ENCODE measurements around the gene IQCE.
A peak's percentile ranks its signal among the peaks of the same experiment; 100 is the strongest.

Gene IQCE

GRCh38 chr7:2546776-2547586 is 11.8 kb upstream of the IQCE start:
- H3K27me3 ChIP-seq (ENCODE audit: insufficient read depth, low read depth, severe bottlenecking) = no peaks in the 10 kb centered on the region
- H3K9me3 ChIP-seq (ENCODE audit: severe bottlenecking) = no peaks in the 10 kb centered on the region
- H3K36me3 ChIP-seq = peaks cover 75% of the 10 kb centered on the region
- no peak for TF ChIP-seq CTCF (IDR thresholded peaks at IDR 0.05; ENCODE audit: low read depth, low read length)
- no peak overlapping the region for H3K27ac ChIP-seq
- H3K4me3 ChIP-seq (ENCODE audit: low read depth, low read length) = no peak overlapping the region
- DNase-seq = no peak

GRCh38 chr7:2551418-2551817 is 7.4 kb upstream of the IQCE start:
- no peak for TF ChIP-seq CTCF (IDR thresholded peaks at IDR 0.05; ENCODE audit: low read depth, low read length)
- H3K36me3 ChIP-seq = peaks cover 45% of the 10 kb centered on the region
- no peak for DNase-seq
- no peak overlapping the region for H3K4me3 ChIP-seq (ENCODE audit: low read depth, low read length)
- no peaks in the 10 kb centered on the region for H3K9me3 ChIP-seq (ENCODE audit: severe bottlenecking)
- H3K27me3 ChIP-seq (ENCODE audit: insufficient read depth, low read depth, severe bottlenecking) = no peaks in the 10 kb centered on the region
- no peak overlapping the region for H3K27ac ChIP-seq

- Histone ChIP-seq H3K9me3 (ENCODE audit: severe bottlenecking) (no peaks in the 10 kb centered on the region), H3K36me3 (peaks cover 30% of the 10 kb centered on the region), H3K27me3 (ENCODE audit: insufficient read depth, low read depth, severe bottlenecking) (no peaks in the 10 kb centered on the region), H3K27ac (peak overlapping the region; percentile 100), H3K4me3 (ENCODE audit: low read depth, low read length) (peak overlapping the region; percentile 24; the same call in 1 of the 2 replicates)
- no peak for TF ChIP-seq CTCF (IDR thresholded peaks at IDR 0.05; ENCODE audit: low read depth, low read length)
- no peak for DNase-seq
Observed at GRCh38 chr7:2553108-2553507, 5.7 kb upstream of the IQCE start.

- H3K4me3 ChIP-seq (ENCODE audit: low read depth, low read length) = peak overlapping the region; percentile 55
- H3K27me3 ChIP-seq (ENCODE audit: insufficient read depth, low read depth, severe bottlenecking) = no peaks in the 10 kb centered on the region
- H3K27ac ChIP-seq = peak overlapping the region; percentile 100
- no peaks in the 10 kb centered on the region for H3K9me3 ChIP-seq (ENCODE audit: severe bottlenecking)
- no peak for TF ChIP-seq CTCF (IDR thresholded peaks at IDR 0.05; ENCODE audit: low read depth, low read length)
- H3K36me3 ChIP-seq = peaks cover 21% of the 10 kb centered on the region
- peak; percentile 89 for DNase-seq
Observed at GRCh38 chr7:2553831-2554581, 4.8 kb upstream of the IQCE start.

- no peak for DNase-seq
- 0 out of 2 replicates have a peak, but pooled peaks have one; percentile 3 for TF ChIP-seq CTCF (IDR thresholded peaks at IDR 0.05; ENCODE audit: low read depth, low read length)
- Histone ChIP-seq H3K27ac (peak overlapping the region; percentile 100), H3K36me3 (peaks cover 14% of the 10 kb centered on the region), H3K4me3 (ENCODE audit: low read depth, low read length) (peak overlapping the region; percentile 55), H3K27me3 (ENCODE audit: insufficient read depth, low read depth, severe bottlenecking) (no peaks in the 10 kb centered on the region), H3K9me3 (ENCODE audit: severe bottlenecking) (no peaks in the 10 kb centered on the region)
Observed at GRCh38 chr7:2554661-2555111, 4.1 kb upstream of the IQCE start.
